ENCODE measurements around the gene MTM1. TPM values are rescaled to one million over a fixed set of nuclear protein-coding genes. Genes with fewer than 3 reads are reported as not detected.

Gene MTM1
- total RNA-seq, 1 experiment from 2014 or later = 6.4 TPM

- Histone ChIP-seq H4K91ac (ENCODE audit: insufficient read length, low read depth, low read length) (no peak overlapping the region), H3T11ph (ENCODE audit: low read length) (no peak overlapping the region), H3K4me1 (ENCODE audit: insufficient read depth, low read length) (no peaks in the 10 kb centered on the region), H3K9me3 (ENCODE audit: control insufficient read depth, low read depth, low read length) (no peaks in the 10 kb centered on the region), H3K4me2 (ENCODE audit: insufficient read depth, insufficient read length, low read length) (no peak overlapping the region), H4K20me1 (ENCODE audit: control insufficient read depth, insufficient read depth, insufficient read length) (no peaks in the 10 kb centered on the region), H3K56ac (ENCODE audit: insufficient read length, low read depth, low read length) (no peak overlapping the region), H3K4ac (ENCODE audit: low read depth, low read length) (no peak overlapping the region), H4K8ac (replicated peaks; ENCODE audit: insufficient read length, low read depth, low read length) (no peak overlapping the region), H2BK120ac (ENCODE audit: low read depth, low read length, poor library complexity, severe bottlenecking) (no peak overlapping the region), H2AFZ (ENCODE audit: low read length) (no peak overlapping the region), H3K9ac (ENCODE audit: extremely low read depth, insufficient read length, low read length) (no peak overlapping the region), H3K18ac (ENCODE audit: insufficient read length, low read depth, low read length) (no peak overlapping the region), H2BK12ac (ENCODE audit: insufficient read length, low read depth, low read length) (no peak overlapping the region), H3K79me2 (ENCODE audit: insufficient read depth, low read length) (no peaks in the 10 kb centered on the region), H2BK5ac (ENCODE audit: insufficient read length, low read length) (no peak overlapping the region), H2BK15ac (ENCODE audit: low read depth, low read length) (no peak overlapping the region), H4K5ac (ENCODE audit: insufficient read length, low read depth, low read length) (no peak overlapping the region), H3K14ac (ENCODE audit: insufficient read depth, low read length) (no peak overlapping the region), H3K27ac (ENCODE audit: insufficient read length, low read depth, low read length) (no peak overlapping the region), H3K79me1 (ENCODE audit: insufficient read depth, low read depth, low read length, poor library complexity, severe bottlenecking) (no peaks in the 10 kb centered on the region), H2AK5ac (ENCODE audit: insufficient read length, low read length) (no peak overlapping the region), H3K27me3 (ENCODE audit: insufficient read depth, low read length) (no peaks in the 10 kb centered on the region), H2BK20ac (ENCODE audit: low read depth, low read length, poor library complexity, severe bottlenecking) (no peak overlapping the region), H3K23me2 (ENCODE audit: insufficient read length, low read depth, low read length, poor library complexity, severe bottlenecking) (no peaks in the 10 kb centered on the region), H3K23ac (ENCODE audit: insufficient read length, low read depth, low read length) (no peak overlapping the region)
- no peak for DNase-seq
- no peaks in the 10 kb centered on the region for H3K4me1 Mint-ChIP-seq
- H3K27ac Mint-ChIP-seq = no peak overlapping the region
- H3K9me3 Mint-ChIP-seq = peaks cover 44 to 45% of the 10 kb centered on the region in 2 experiments
- peaks cover 0 to 10% (median 1%) of the 10 kb centered on the region in 3 experiments; a peak in 3 of 7 replicates for H3K36me3 Mint-ChIP-seq (ENCODE audit: insufficient read depth in 1 of 3, low read depth in 3 of 3)
- no peak overlapping the region for H3K4me3 Mint-ChIP-seq
- TF ChIP-seq CTCF (conservative IDR thresholded peaks at IDR 0.05) = no peak
- H3K27me3 Mint-ChIP-seq (ENCODE audit: low read depth) = no peaks in the 10 kb centered on the region
- WGBS (ENCODE audit: extremely low coverage, insufficient read length, low lambda C conversion rate) = no CpG with 5 or more reads among the region's 4 CpGs
Observed at GRCh38 chrX:150644422-150644821, 76.0 kb downstream of the MTM1 start.

Measured in H9 (cell line).